Mesendoderm (in vitro differentiated cells): ENCODE results near the gene ZNF747.
A peak's percentile ranks its signal among the peaks of the same experiment; 100 is the strongest.

Source experiments
- DNase-seq: peaks from one replicate; pipeline ENCODE4 v3.0.0; 2013
- H2AK5ac ChIP-seq: 2 replicates; pipeline ENCODE4 v1.6.1; 2013; ENCODE audit warnings: low read length, inconsistent platforms
- H2BK120ac ChIP-seq: 2 replicates; pipeline ENCODE4 v1.6.1; 2013; ENCODE audit warnings: low read depth, mild to moderate bottlenecking, low read length, moderate library complexity, mixed read lengths
- H2BK15ac ChIP-seq: replicated peaks from 2 replicates; pipeline ENCODE4 v1.6.1; 2013; ENCODE audit warnings: low read depth, mild to moderate bottlenecking, moderate library complexity
- H2BK5ac ChIP-seq: 2 replicates; pipeline ENCODE4 v1.6.1; 2013; ENCODE audit warnings: low read length, inconsistent platforms
- H3K18ac ChIP-seq: 2 replicates; pipeline ENCODE4 v1.6.1; 2013; ENCODE audit warnings: mild to moderate bottlenecking, low read length, mixed read lengths
- H3K23ac ChIP-seq: one replicate; pipeline ENCODE4 v1.6.1; 2013; ENCODE audit warnings: low read length
- H3K27ac ChIP-seq: 2 replicates; pipeline ENCODE4 v1.5.1; 2013; ENCODE audit warnings: low read depth, mild to moderate bottlenecking, inconsistent platforms, low read length, moderate library complexity
- H3K27me3 ChIP-seq: 2 replicates; pipeline ENCODE4 v1.6.1; 2013; ENCODE audit warnings: low read length, control low read depth, mild to moderate bottlenecking, inconsistent platforms; ENCODE audit not compliant: insufficient read depth, poor library complexity
- H3K36me3 ChIP-seq: 2 replicates; pipeline ENCODE4 v1.6.1; 2013; ENCODE audit warnings: low read length, inconsistent platforms; ENCODE audit not compliant: control insufficient read depth, insufficient read depth
- H3K4ac ChIP-seq: one replicate; pipeline ENCODE4 v1.6.1; 2013; ENCODE audit warnings: low read depth, mild to moderate bottlenecking, low read length, moderate library complexity
- H3K4me1 ChIP-seq: 2 replicates; pipeline ENCODE4 v1.6.1; 2013; ENCODE audit warnings: low read depth, low read length, inconsistent platforms; ENCODE audit not compliant: control insufficient read depth
- H3K4me2 ChIP-seq: 2 replicates; pipeline ENCODE4 v1.6.1; 2013; ENCODE audit warnings: low read length
- H3K4me3 ChIP-seq: 2 replicates; pipeline ENCODE4 v1.5.1; 2013; ENCODE audit warnings: mild to moderate bottlenecking, low read length
- H3K56ac ChIP-seq: one replicate; pipeline ENCODE4 v1.6.1; 2013; ENCODE audit warnings: low read length
- H3K79me1 ChIP-seq: 2 replicates; pipeline ENCODE4 v1.6.1; 2013; ENCODE audit warnings: low read length, inconsistent platforms
- H3K79me2 ChIP-seq: 2 replicates; pipeline ENCODE4 v1.6.1; 2013; ENCODE audit warnings: mild to moderate bottlenecking, low read length; ENCODE audit not compliant: control insufficient read depth, insufficient read depth
- H3K9ac ChIP-seq: 2 replicates; pipeline ENCODE4 v1.6.1; 2013; ENCODE audit warnings: low read length, inconsistent platforms
- H4K5ac ChIP-seq: one replicate; pipeline ENCODE4 v1.6.1; 2013; ENCODE audit warnings: low read length
- H4K8ac ChIP-seq: one replicate; pipeline ENCODE4 v1.6.1; 2013; ENCODE audit warnings: low read depth, mild to moderate bottlenecking, control low read depth, low read length, moderate library complexity
- WGBS: extraction: QIAGEN DNeasy Blood & Tissue Kit; methylation state at CpG from one replicate; pipeline ENCODE4 v1.1.7; 2013; ENCODE audit warnings: low lambda C conversion rate, missing lambda C conversion rate; ENCODE audit not compliant: insufficient coverage; ENCODE audit errors: extremely low coverage; 5-methylcytosine and 5-hydroxymethylcytosine counted together

Gene ZNF747

DNA sequence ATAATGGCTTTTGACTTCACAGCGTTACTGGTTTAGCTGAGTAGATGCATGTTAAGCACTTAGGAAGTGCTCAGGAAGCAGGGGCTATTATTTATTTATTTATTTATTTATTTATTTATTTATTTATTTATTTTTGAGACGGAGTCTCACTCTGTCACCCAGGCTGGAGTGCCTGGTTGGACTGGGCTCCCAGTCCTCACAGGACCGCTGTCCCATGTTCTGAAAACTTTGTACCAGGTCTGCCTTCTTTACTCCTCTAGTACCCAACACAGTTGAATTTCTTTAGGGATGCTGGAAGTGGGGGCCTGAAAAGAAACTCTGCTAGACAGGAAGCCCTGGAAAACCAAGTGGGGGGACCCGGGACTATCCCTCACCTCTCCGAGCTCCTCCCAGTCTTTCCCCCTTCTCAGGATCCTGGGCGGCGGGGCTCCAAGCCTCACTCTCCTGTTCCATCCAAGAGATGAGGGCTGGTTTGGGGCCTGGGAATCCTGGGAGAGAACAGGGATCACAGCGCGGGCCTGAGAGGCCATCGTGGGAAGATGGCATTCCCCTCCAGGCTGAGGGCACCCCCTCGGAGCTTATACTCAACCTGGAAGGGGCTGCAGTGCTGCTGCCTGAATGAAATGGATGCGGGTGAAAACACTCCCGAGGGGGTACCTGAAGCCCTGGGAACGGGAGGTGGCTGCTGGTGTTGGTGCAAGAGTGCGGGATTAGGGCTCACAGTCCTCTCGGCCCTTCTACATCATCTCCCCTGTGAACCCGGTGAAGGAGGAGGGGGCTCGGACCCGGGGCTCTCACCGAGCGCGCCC lies 36.2 kb upstream of the ZNF747 start:
- Histone ChIP-seq H2BK120ac (no peak overlapping the region), H3K4me1 (no peaks in the 10 kb centered on the region), H3K4ac (peak overlapping the region; percentile 92), H3K27ac (peak overlapping the region; percentile 91), H3K18ac (peak overlapping the region; percentile 73), H3K4me3 (peak overlapping the region; percentile 71), H2BK5ac (no peak overlapping the region), H2BK15ac (no peak overlapping the region), H4K8ac (no peak overlapping the region), H2AK5ac (no peak overlapping the region), H3K36me3 (no peaks in the 10 kb centered on the region), H3K56ac (peak overlapping the region; percentile 99), H3K27me3 (no peaks in the 10 kb centered on the region), H3K23ac (no peak overlapping the region), H3K79me1 (no peaks in the 10 kb centered on the region), H3K79me2 (no peaks in the 10 kb centered on the region), H3K4me2 (peak overlapping the region; percentile 73), H3K9ac (peak overlapping the region; percentile 91), H4K5ac (no peak overlapping the region)
- peak; percentile 56 for DNase-seq
- no CpG with 5 or more reads among the region's 22 CpGs for WGBS

DNA sequence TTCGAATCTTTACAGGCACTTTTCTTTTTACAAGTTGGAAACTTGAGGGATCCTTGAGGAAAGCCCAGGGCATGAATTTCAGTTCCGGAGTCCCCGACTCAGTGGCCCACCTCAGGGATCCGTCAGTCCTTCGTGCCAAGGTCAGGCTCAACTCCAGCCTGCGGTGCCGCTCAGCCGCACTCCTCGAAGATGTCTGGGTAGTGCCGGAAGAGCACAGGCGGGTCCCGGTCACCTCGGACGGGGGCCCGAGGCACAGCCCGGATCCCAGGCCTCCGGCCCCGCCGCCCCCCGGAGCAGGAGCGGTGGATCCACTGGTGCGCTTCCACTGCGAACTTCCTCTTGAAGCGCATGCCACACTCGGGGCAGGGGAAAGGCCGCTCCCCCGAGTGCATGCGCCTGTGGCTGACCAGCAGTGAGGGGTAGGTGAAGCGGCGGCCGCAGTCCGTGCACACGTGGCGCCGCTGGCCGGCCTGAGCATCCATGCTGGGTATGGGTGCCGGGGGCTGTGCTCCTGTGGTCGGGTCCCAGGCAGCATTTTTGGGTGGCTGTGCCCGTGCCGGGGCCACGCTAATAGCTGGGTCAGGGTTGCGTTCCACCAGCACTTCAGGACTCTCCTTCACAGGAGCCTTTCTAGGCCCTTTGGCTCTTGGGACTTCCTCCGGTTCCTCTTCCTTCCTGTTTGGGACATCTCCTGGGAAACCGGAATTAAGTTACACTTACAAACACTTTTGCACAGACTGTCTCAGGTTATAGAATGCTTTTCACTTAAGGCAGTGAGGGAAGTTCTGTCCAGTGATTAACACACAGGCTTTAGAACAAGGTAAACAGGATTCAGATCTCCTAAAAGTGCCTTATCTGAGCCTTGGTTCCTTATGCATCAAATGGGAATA lies 35.3 kb upstream of the ZNF747 start:
- H3K9ac ChIP-seq: no peak overlapping the region
- H3K27me3 ChIP-seq: no peaks in the 10 kb centered on the region
- no peak overlapping the region for H2BK15ac ChIP-seq
- no peak for DNase-seq
- no peak overlapping the region for H3K18ac ChIP-seq
- H2AK5ac ChIP-seq: no peak overlapping the region
- no peak overlapping the region for H3K23ac ChIP-seq
- H2BK120ac ChIP-seq: no peak overlapping the region
- no peak overlapping the region for H3K4me3 ChIP-seq
- peak overlapping the region; percentile 49 for H3K56ac ChIP-seq
- H3K36me3 ChIP-seq: no peaks in the 10 kb centered on the region
- H2BK5ac ChIP-seq: no peak overlapping the region
- peak overlapping the region; percentile 17 for H3K27ac ChIP-seq
- H3K79me2 ChIP-seq: no peaks in the 10 kb centered on the region
- no peak overlapping the region for H3K4me2 ChIP-seq
- H3K4ac ChIP-seq: no peak overlapping the region
- no peak overlapping the region for H4K8ac ChIP-seq
- H3K79me1 ChIP-seq: no peaks in the 10 kb centered on the region
- no CpG with 5 or more reads among the region's 44 CpGs for WGBS
- H3K4me1 ChIP-seq: no peaks in the 10 kb centered on the region
- no peak overlapping the region for H4K5ac ChIP-seq

GRCh38 chr16:30569281-30569680 lies 34.6 kb upstream of the ZNF747 start:
- no peak overlapping the region for H3K27ac ChIP-seq
- no peak overlapping the region for H2BK15ac ChIP-seq
- H3K27me3 ChIP-seq: no peaks in the 10 kb centered on the region
- no peaks in the 10 kb centered on the region for H3K36me3 ChIP-seq
- H3K4me2 ChIP-seq: no peak overlapping the region
- no peak overlapping the region for H3K18ac ChIP-seq
- H3K4me3 ChIP-seq: no peak overlapping the region
- H4K5ac ChIP-seq: no peak overlapping the region
- no peak for DNase-seq
- no peaks in the 10 kb centered on the region for H3K79me2 ChIP-seq
- H3K9ac ChIP-seq: no peak overlapping the region
- no peak overlapping the region for H3K56ac ChIP-seq
- no peak overlapping the region for H4K8ac ChIP-seq
- no peak overlapping the region for H2BK120ac ChIP-seq
- no peaks in the 10 kb centered on the region for H3K79me1 ChIP-seq
- no peaks in the 10 kb centered on the region for H3K4me1 ChIP-seq
- WGBS: no CpG with 5 or more reads among the region's 3 CpGs
- H2BK5ac ChIP-seq: no peak overlapping the region
- H3K4ac ChIP-seq: no peak overlapping the region
- H2AK5ac ChIP-seq: no peak overlapping the region
- H3K23ac ChIP-seq: no peak overlapping the region

- Histone ChIP-seq H3K9ac (no peak overlapping the region), H3K79me1 (no peaks in the 10 kb centered on the region), H3K4me3 (no peak overlapping the region), H2BK15ac (no peak overlapping the region), H3K36me3 (no peaks in the 10 kb centered on the region), H2BK120ac (no peak overlapping the region), H2BK5ac (no peak overlapping the region), H3K27me3 (no peaks in the 10 kb centered on the region), H4K5ac (no peak overlapping the region), H2AK5ac (no peak overlapping the region), H4K8ac (no peak overlapping the region), H3K23ac (no peak overlapping the region), H3K27ac (no peak overlapping the region), H3K79me2 (no peaks in the 10 kb centered on the region), H3K18ac (no peak overlapping the region), H3K4me1 (no peaks in the 10 kb centered on the region), H3K4ac (no peak overlapping the region), H3K56ac (no peak overlapping the region), H3K4me2 (no peak overlapping the region)
- DNase-seq: no peak
- WGBS: no CpG with 5 or more reads among the region's 6 CpGs
Observed at GRCh38 chr16:30567991-30568638, 33.5 kb upstream of the ZNF747 start.

DNA sequence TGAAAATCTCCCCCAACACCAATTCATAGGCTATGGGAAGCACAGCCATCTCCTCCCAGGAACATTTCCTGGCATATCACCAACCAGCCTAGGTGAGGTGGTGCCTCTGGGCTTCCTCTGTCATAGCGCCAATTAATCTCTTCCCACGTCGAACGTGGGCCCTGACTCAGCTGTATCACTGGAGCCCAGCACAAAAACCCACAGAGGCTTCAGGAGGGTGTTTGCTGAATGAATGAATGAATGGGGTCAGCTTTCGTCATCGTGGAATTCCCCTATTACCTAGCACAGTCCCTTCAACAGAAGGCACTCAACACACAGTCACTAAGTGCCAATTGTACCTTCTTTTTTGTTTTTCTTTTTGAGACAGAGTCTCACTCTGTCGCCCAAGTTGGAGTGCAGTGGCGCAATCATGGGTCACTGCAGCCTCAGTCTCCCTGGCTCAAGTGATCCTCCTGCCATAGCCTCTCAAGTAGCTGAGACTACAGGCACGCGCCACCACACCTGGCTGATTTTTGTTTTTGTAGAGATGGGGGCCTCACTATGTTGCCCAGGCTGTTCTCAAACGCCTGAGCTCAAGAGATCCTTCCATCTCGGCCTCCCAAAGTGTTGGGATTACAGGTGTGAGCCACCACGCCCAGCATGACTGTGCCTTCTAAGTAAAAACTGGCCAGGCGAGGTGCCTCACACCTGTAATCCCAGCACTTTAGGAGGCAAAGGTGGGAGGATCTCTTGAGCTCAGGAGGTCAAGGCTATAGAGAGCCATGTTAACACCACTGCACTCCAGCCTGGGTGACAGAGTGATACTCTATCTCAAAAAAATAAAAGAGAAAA lies 32.7 kb upstream of the ZNF747 start:
- Histone ChIP-seq H3K23ac (no peak overlapping the region), H3K4me1 (no peaks in the 10 kb centered on the region), H3K79me2 (no peaks in the 10 kb centered on the region), H3K36me3 (no peaks in the 10 kb centered on the region), H3K27ac (no peak overlapping the region), H3K18ac (no peak overlapping the region), H3K9ac (no peak overlapping the region), H4K5ac (no peak overlapping the region), H3K79me1 (no peaks in the 10 kb centered on the region), H2BK15ac (no peak overlapping the region), H2AK5ac (no peak overlapping the region), H3K56ac (no peak overlapping the region), H4K8ac (no peak overlapping the region), H3K27me3 (no peaks in the 10 kb centered on the region), H2BK120ac (no peak overlapping the region), H3K4me2 (no peak overlapping the region), H3K4ac (no peak overlapping the region), H3K4me3 (no peak overlapping the region), H2BK5ac (no peak overlapping the region)
- no CpG with 5 or more reads among the region's 14 CpGs for WGBS
- DNase-seq: no peak
